SK-N-SH treated with all-trans-retinoic acid at 6 μM for 48 hours (cell line): ENCODE measurements around the gene POLR2H.

Experiments used
- ATAC-seq: fragments of 200-7000 bp; cut with Tn5 transposase; 3 replicates; pipeline ENCODE4 v1.9.1; 2020; ENCODE audit warnings: mild to moderate bottlenecking, moderate library complexity
- ARNTL ChIP-seq: fragments of 450-650 bp; formaldehyde crosslinking; IDR thresholded peaks from 2 replicates; pipeline ENCODE4 v1.5.0; 2020; ENCODE audit warnings: low read depth, mild to moderate bottlenecking, moderate library complexity, borderline replicate concordance
- BACH2 ChIP-seq: fragments of 250-450 bp; sonication (Bioruptor Pico); IDR thresholded peaks from 2 replicates; pipeline ENCODE4 v1.9.0; 2021; ENCODE audit warnings: mild to moderate bottlenecking, borderline replicate concordance
- CREB5 ChIP-seq: fragments of 250-450 bp; sonication (Bioruptor Pico); IDR thresholded peaks from 2 replicates; pipeline ENCODE4 v1.5.1; 2020; ENCODE audit warnings: low read depth, mild to moderate bottlenecking, moderate library complexity
- CSDC2 ChIP-seq: fragments of 250-450 bp; sonication (Bioruptor Pico); IDR thresholded peaks from 2 replicates; pipeline ENCODE4 v1.5.0; 2020; ENCODE audit warnings: mild to moderate bottlenecking, moderate library complexity
- ESRRG ChIP-seq: fragments of 250-450 bp; sonication (Bioruptor Pico); IDR thresholded peaks from 2 replicates; pipeline ENCODE4 v1.6.1; 2021; ENCODE audit warnings: mild to moderate bottlenecking
- GLIS3 ChIP-seq: fragments of 250-450 bp; sonication (Bioruptor Pico); IDR thresholded peaks from 2 replicates; pipeline ENCODE4 v1.5.0; 2020; ENCODE audit warnings: mild to moderate bottlenecking, moderate library complexity
- ISL1 ChIP-seq: fragments of 250-450 bp; sonication (Bioruptor Pico); IDR thresholded peaks from 2 replicates; pipeline ENCODE4 v2.1.2; 2022; ENCODE audit warnings: mild to moderate bottlenecking, moderate library complexity
- OSR1 ChIP-seq: fragments of 250-450 bp; sonication (Bioruptor Pico); IDR thresholded peaks from 2 replicates; pipeline ENCODE4 v1.8.0; 2022; ENCODE audit warnings: moderate library complexity, mild to moderate bottlenecking, inconsistent platforms
- PATZ1 ChIP-seq: fragments of 250-450 bp; sonication (Bioruptor Pico); IDR thresholded peaks from 2 replicates; pipeline ENCODE4 v1.8.0; 2020; ENCODE audit warnings: mild to moderate bottlenecking, moderate library complexity, borderline replicate concordance
- POU6F1 ChIP-seq: fragments of 250-450 bp; sonication (Bioruptor Pico); IDR thresholded peaks from 2 replicates; pipeline ENCODE4 v1.8.0; 2021; ENCODE audit warnings: low read depth, mild to moderate bottlenecking, moderate library complexity, borderline replicate concordance
- PPARA ChIP-seq: fragments of 250-450 bp; sonication (Bioruptor Pico); IDR thresholded peaks from 2 replicates; pipeline ENCODE4 v1.5.0; 2020; ENCODE audit warnings: mild to moderate bottlenecking, borderline replicate concordance
- RARB ChIP-seq: fragments of 250-450 bp; sonication (Bioruptor Pico); IDR thresholded peaks from 2 replicates; pipeline ENCODE4 v1.8.0; 2021; ENCODE audit warnings: mild to moderate bottlenecking, moderate library complexity
- SNAI2 ChIP-seq: fragments of 250-450 bp; sonication (Bioruptor Pico); IDR thresholded peaks from 2 replicates; pipeline ENCODE4 v1.5.0; 2020; ENCODE audit warnings: mild to moderate bottlenecking, moderate library complexity
- TCF4 ChIP-seq: fragments of 250-450 bp; sonication (Bioruptor Pico); IDR thresholded peaks from 2 replicates; pipeline ENCODE4 v1.8.0; 2021; ENCODE audit warnings: mild to moderate bottlenecking, moderate library complexity, borderline replicate concordance
- TOX ChIP-seq: fragments of 250-450 bp; sonication (Bioruptor Pico); IDR thresholded peaks from 2 replicates; pipeline ENCODE4 v1.8.0; 2021; ENCODE audit warnings: mild to moderate bottlenecking, moderate library complexity, borderline replicate concordance
- TSHZ2 ChIP-seq: fragments of 250-450 bp; sonication (Bioruptor Pico); IDR thresholded peaks from 2 replicates; pipeline ENCODE4 v1.5.0; 2020; ENCODE audit warnings: mild to moderate bottlenecking, moderate library complexity
- ZC3H10 ChIP-seq: fragments of 250-450 bp; sonication (Bioruptor Pico); IDR thresholded peaks from 2 replicates; pipeline ENCODE4 v1.5.1; 2021; ENCODE audit warnings: mild to moderate bottlenecking, moderate library complexity
- ZFP3 ChIP-seq: fragments of 250-450 bp; sonication (Bioruptor Pico); IDR thresholded peaks from 2 replicates; pipeline ENCODE4 v1.5.0; 2020; ENCODE audit warnings: mild to moderate bottlenecking, moderate library complexity
- ZFP30 ChIP-seq: fragments of 450-650 bp; formaldehyde crosslinking; IDR thresholded peaks from 2 replicates; pipeline ENCODE4 v1.5.0; 2022; ENCODE audit warnings: mild to moderate bottlenecking, moderate library complexity
- ZNF565 ChIP-seq: fragments of 450-650 bp; formaldehyde crosslinking; conservative IDR thresholded peaks from 2 replicates; pipeline ENCODE4 v1.5.0; 2020; ENCODE audit warnings: low read depth, mild to moderate bottlenecking, moderate library complexity
- ZNF70 ChIP-seq: fragments of 450-650 bp; formaldehyde crosslinking; IDR thresholded peaks from 2 replicates; pipeline ENCODE4 v1.5.0; 2020; ENCODE audit warnings: mild to moderate bottlenecking, moderate library complexity
- ZNF8 ChIP-seq: fragments of 450-650 bp; formaldehyde crosslinking; IDR thresholded peaks from 2 replicates; pipeline ENCODE4 v1.5.0; 2020; ENCODE audit warnings: mild to moderate bottlenecking, moderate library complexity
- TF ChIP-seq, protein P1 (sequence below): fragments of 250-450 bp; sonication (Bioruptor Pico); IDR thresholded peaks from 2 replicates; pipeline ENCODE4 v1.5.1; 2021; ENCODE audit warnings: mild to moderate bottlenecking, moderate library complexity

Gene POLR2H

GRCh38 chr3:184320104-184320445 is 41.4 kb upstream of the POLR2H start:
- ATAC-seq: peak; percentile 90
- TF ChIP-seq ZC3H10 (no peak), SNAI2 (CRISPR knock-in tag) (no peak), OSR1 (CRISPR knock-in tag) (no peak), ZNF565 (CRISPR knock-in tag) (no peak), PPARA (CRISPR knock-in tag) (no peak), POU6F1 (CRISPR knock-in tag) (no peak), RARB (CRISPR knock-in tag) (no peak), ESRRG (CRISPR knock-in tag) (no peak), ZNF70 (CRISPR knock-in tag) (no peak), ZFP30 (CRISPR knock-in tag) (no peak)
- TF ChIP-seq, protein P1, sequence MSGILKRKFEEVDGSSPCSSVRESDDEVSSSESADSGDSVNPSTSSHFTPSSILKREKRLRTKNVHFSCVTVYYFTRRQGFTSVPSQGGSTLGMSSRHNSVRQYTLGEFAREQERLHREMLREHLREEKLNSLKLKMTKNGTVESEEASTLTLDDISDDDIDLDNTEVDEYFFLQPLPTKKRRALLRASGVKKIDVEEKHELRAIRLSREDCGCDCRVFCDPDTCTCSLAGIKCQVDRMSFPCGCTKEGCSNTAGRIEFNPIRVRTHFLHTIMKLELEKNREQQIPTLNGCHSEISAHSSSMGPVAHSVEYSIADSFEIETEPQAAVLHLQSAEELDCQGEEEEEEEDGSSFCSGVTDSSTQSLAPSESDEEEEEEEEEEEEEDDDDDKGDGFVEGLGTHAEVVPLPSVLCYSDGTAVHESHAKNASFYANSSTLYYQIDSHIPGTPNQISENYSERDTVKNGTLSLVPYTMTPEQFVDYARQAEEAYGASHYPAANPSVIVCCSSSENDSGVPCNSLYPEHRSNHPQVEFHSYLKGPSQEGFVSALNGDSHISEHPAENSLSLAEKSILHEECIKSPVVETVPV: no peak

GRCh38 chr3:184321666-184322065 is 39.8 kb upstream of the POLR2H start:
- no peak for ATAC-seq
- TF ChIP-seq ESRRG (CRISPR knock-in tag): no peak
- no peak for TF ChIP-seq CSDC2 (CRISPR knock-in tag)
- no peak for TF ChIP-seq PATZ1
- no peak for TF ChIP-seq SNAI2 (CRISPR knock-in tag)
- no peak for TF ChIP-seq TCF4 (CRISPR knock-in tag)
- no peak for TF ChIP-seq ISL1 (CRISPR knock-in tag)
- no peak for TF ChIP-seq ZC3H10
- TF ChIP-seq, protein P1: no peak
- no peak for TF ChIP-seq PPARA (CRISPR knock-in tag)
- TF ChIP-seq TSHZ2 (CRISPR knock-in tag): no peak
- TF ChIP-seq BACH2 (CRISPR knock-in tag): no peak
- no peak for TF ChIP-seq TOX
- no peak for TF ChIP-seq RARB (CRISPR knock-in tag)
- no peak for TF ChIP-seq ZFP3
- TF ChIP-seq ARNTL: no peak
- TF ChIP-seq GLIS3: no peak
- no peak for TF ChIP-seq ZNF70 (CRISPR knock-in tag)
- no peak for TF ChIP-seq ZFP30 (CRISPR knock-in tag)
- TF ChIP-seq CREB5 (CRISPR knock-in tag): no peak
- no peak for TF ChIP-seq ZNF8 (CRISPR knock-in tag)
